ENCODE measurements around the gene NOC4L.
"Not testable (repeated sequence)": the region's sequence is repeated elsewhere in the genome, so short reads cannot be mapped to it uniquely, and the experiment has no call there.

NOC4L gene

GRCh38 chr12:132188451-132188901, 44.2 kb downstream of the NOC4L start:
- Mint-ChIP-seq H3K36me3 (ENCODE audit: low read depth) (peaks cover 8% of the 10 kb centered on the region), H3K4me3 (peak overlapping the region; percentile 95), H3K27ac (no peak overlapping the region), H3K4me1 (ENCODE audit: low read depth) (peaks cover 22% of the 10 kb centered on the region), H3K27me3 (ENCODE audit: low read depth) (peaks cover 16% of the 10 kb centered on the region), H3K9me3 (peaks cover 5% of the 10 kb centered on the region)
- DNase-seq (ENCODE audit: low spot score), result no peak

- H3K4me1 Mint-ChIP-seq (ENCODE audit: low read depth), result peaks cover 22% of the 10 kb centered on the region
- peaks cover 10% of the 10 kb centered on the region for H3K9me3 Mint-ChIP-seq
- peaks cover 15% of the 10 kb centered on the region for H3K27me3 Mint-ChIP-seq (ENCODE audit: low read depth)
- H3K36me3 Mint-ChIP-seq (ENCODE audit: low read depth), result peaks cover 9% of the 10 kb centered on the region
- peak overlapping the region; percentile 88 for H3K27ac Mint-ChIP-seq
- no peak for DNase-seq (ENCODE audit: low spot score)
- peak overlapping the region; percentile 95 for H3K4me3 Mint-ChIP-seq
Observed at GRCh38 chr12:132188916-132189325, 44.7 kb downstream of the NOC4L start.

GRCh38 chr12:132189378-132190011, 45.2 kb downstream of the NOC4L start:
- peaks cover 18% of the 10 kb centered on the region for H3K4me1 Mint-ChIP-seq (ENCODE audit: low read depth)

GRCh38 chr12:132190012-132190755, 45.9 kb downstream of the NOC4L start:
- Mint-ChIP-seq H3K9me3 (peaks cover 14% of the 10 kb centered on the region), H3K36me3 (ENCODE audit: low read depth) (peaks cover 9% of the 10 kb centered on the region), H3K27me3 (ENCODE audit: low read depth) (peaks cover 6% of the 10 kb centered on the region), H3K4me3 (peak overlapping the region; percentile 95), H3K4me1 (ENCODE audit: low read depth) (peaks cover 18% of the 10 kb centered on the region), H3K27ac (peak overlapping the region; percentile 92)
- no peak for DNase-seq (ENCODE audit: low spot score)

More at GRCh38 chr12:132189378-132190011, 45.2 kb downstream of the NOC4L start:
- Mint-ChIP-seq H3K27ac (peak overlapping the region; percentile 92), H3K27me3 (ENCODE audit: low read depth) (peaks cover 10% of the 10 kb centered on the region), H3K9me3 (peaks cover 14% of the 10 kb centered on the region), H3K36me3 (ENCODE audit: low read depth) (peaks cover 9% of the 10 kb centered on the region), H3K4me3 (peak overlapping the region; percentile 95)
- DNase-seq (ENCODE audit: low spot score), result peak; percentile 96

- Mint-ChIP-seq H3K36me3 (ENCODE audit: low read depth) (peaks cover 6% of the 10 kb centered on the region), H3K9me3 (peaks cover 14% of the 10 kb centered on the region), H3K4me1 (ENCODE audit: low read depth) (peaks cover 11% of the 10 kb centered on the region), H3K27me3 (ENCODE audit: low read depth) (peaks cover 1% of the 10 kb centered on the region), H3K27ac (no peak overlapping the region), H3K4me3 (peak overlapping the region; percentile 72)
- DNase-seq (ENCODE audit: low spot score), result no peak
Observed at GRCh38 chr12:132190834-132191500, 46.7 kb downstream of the NOC4L start.

- Mint-ChIP-seq H3K4me3 (no peak overlapping the region), H3K36me3 (ENCODE audit: low read depth) (peaks cover 5% of the 10 kb centered on the region), H3K27me3 (ENCODE audit: low read depth) (no peaks in the 10 kb centered on the region), H3K9me3 (peaks cover 14% of the 10 kb centered on the region), H3K4me1 (ENCODE audit: low read depth) (peaks cover 3% of the 10 kb centered on the region), H3K27ac (no peak overlapping the region)
- no peak for DNase-seq (ENCODE audit: low spot score)
Observed at GRCh38 chr12:132191715-132192553, 47.7 kb downstream of the NOC4L start.

GRCh38 chr12:132194056-132194455, 49.8 kb downstream of the NOC4L start:
- Mint-ChIP-seq H3K4me1 (ENCODE audit: low read depth) (peaks cover 3% of the 10 kb centered on the region), H3K9me3 (peaks cover 14% of the 10 kb centered on the region), H3K27me3 (ENCODE audit: low read depth) (no peaks in the 10 kb centered on the region), H3K27ac (no peak overlapping the region), H3K4me3 (no peak overlapping the region), H3K36me3 (ENCODE audit: low read depth) (peaks cover 5% of the 10 kb centered on the region)
- no peak for DNase-seq (ENCODE audit: low spot score)

- Mint-ChIP-seq H3K27ac (no peak overlapping the region), H3K4me1 (ENCODE audit: low read depth) (no peaks in the 10 kb centered on the region), H3K9me3 (peaks cover 14% of the 10 kb centered on the region), H3K4me3 (no peak overlapping the region), H3K27me3 (ENCODE audit: low read depth) (no peaks in the 10 kb centered on the region), H3K36me3 (ENCODE audit: low read depth) (peaks cover 3% of the 10 kb centered on the region)
- no peak for DNase-seq (ENCODE audit: low spot score)
Observed at GRCh38 chr12:132194556-132194955, 50.3 kb downstream of the NOC4L start.

- not testable (repeated sequence) for H3K4me3 Mint-ChIP-seq
Observed at GRCh38 chr12:132195242-132195641, 51.0 kb downstream of the NOC4L start.

GRCh38 chr12:132196038-132196872, 52.0 kb downstream of the NOC4L start:
- no peaks in the 10 kb centered on the region for H3K27me3 Mint-ChIP-seq (ENCODE audit: low read depth)
- no peak for DNase-seq (ENCODE audit: low spot score)
- no peak overlapping the region for H3K4me3 Mint-ChIP-seq
- no peak overlapping the region for H3K27ac Mint-ChIP-seq
- peaks cover 14% of the 10 kb centered on the region for H3K9me3 Mint-ChIP-seq
- H3K36me3 Mint-ChIP-seq (ENCODE audit: low read depth), result peaks cover 3% of the 10 kb centered on the region
- H3K4me1 Mint-ChIP-seq (ENCODE audit: low read depth), result no peaks in the 10 kb centered on the region

More at GRCh38 chr12:132195242-132195641, 51.0 kb downstream of the NOC4L start:
- peaks cover 14% of the 10 kb centered on the region for H3K9me3 Mint-ChIP-seq
- H3K27ac Mint-ChIP-seq; H3K27me3 Mint-ChIP-seq (ENCODE audit: low read depth); DNase-seq (ENCODE audit: low spot score); H3K4me1 Mint-ChIP-seq (ENCODE audit: low read depth); H3K36me3 Mint-ChIP-seq (ENCODE audit: low read depth): not testable (repeated sequence)

GRCh38 chr12:132196873-132197390, 52.7 kb downstream of the NOC4L start:
- no peak overlapping the region for H3K27ac Mint-ChIP-seq
- H3K27me3 Mint-ChIP-seq (ENCODE audit: low read depth), result no peaks in the 10 kb centered on the region

GRCh38 chr12:132197581-132198354, 53.5 kb downstream of the NOC4L start:
- H3K9me3 Mint-ChIP-seq, result peaks cover 14% of the 10 kb centered on the region

More at GRCh38 chr12:132196873-132197390, 52.7 kb downstream of the NOC4L start:
- H3K4me3 Mint-ChIP-seq, result no peak overlapping the region
- peaks cover 3% of the 10 kb centered on the region for H3K36me3 Mint-ChIP-seq (ENCODE audit: low read depth)
- no peaks in the 10 kb centered on the region for H3K4me1 Mint-ChIP-seq (ENCODE audit: low read depth)
- H3K9me3 Mint-ChIP-seq, result peaks cover 14% of the 10 kb centered on the region
- DNase-seq (ENCODE audit: low spot score), result no peak

More at GRCh38 chr12:132197581-132198354, 53.5 kb downstream of the NOC4L start:
- DNase-seq (ENCODE audit: low spot score), result no peak
- no peak overlapping the region for H3K27ac Mint-ChIP-seq
- H3K27me3 Mint-ChIP-seq (ENCODE audit: low read depth), result peaks cover 3% of the 10 kb centered on the region
- H3K4me1 Mint-ChIP-seq (ENCODE audit: low read depth), result no peaks in the 10 kb centered on the region
- no peak overlapping the region for H3K4me3 Mint-ChIP-seq
- H3K36me3 Mint-ChIP-seq (ENCODE audit: low read depth), result peaks cover 3% of the 10 kb centered on the region

Data from T-helper 2 cell treated with Interferon-gamma antibody and Interleukin-4, amounts not matched to agents 5 μg/mL and 100 μg/mL, for 36 hours (primary cell).